ENCODE results near the gene DSP.

Gene DSP

DNA sequence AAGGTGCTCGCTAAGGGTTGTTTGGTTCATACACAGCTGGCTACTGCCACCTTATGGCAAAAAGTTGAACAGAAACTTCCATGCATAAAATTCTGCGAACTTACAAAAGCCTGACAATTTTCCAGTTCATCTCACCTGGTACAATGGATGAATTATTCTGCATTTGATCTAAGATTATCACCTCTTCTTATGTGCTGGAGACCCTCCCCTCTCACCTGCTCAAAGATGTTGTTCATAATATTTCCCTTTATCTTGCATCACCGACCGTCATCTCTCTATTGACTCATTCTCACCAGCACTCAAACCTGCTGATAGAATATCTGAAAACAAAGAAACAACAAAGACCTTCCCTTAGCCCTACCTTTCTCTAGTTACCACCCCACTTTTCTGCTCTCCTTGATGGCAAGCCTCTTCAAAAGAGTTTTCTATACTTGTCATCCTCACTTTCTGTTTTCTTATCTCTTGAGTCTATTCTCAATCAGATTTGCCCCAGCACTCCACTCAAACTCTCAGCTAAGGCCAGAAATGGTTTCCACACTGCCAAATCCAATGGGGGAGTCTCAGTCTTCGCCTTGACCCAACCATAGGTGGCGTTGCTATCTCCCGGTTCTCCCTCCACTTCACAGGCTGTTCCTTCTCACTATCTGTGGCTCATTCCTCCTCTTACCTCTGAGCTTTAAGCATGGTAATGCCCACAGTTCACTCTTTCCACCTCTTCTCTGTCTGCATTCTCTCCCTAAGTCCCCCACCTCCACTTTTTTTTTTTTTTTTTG is 74.3 kb downstream of the DSP start:
- no peak for DNase-seq

- peak; percentile 23 for DNase-seq
Measured at GRCh38 chr6:7617801-7618764, 76.6 kb downstream of the DSP start.

DNA sequence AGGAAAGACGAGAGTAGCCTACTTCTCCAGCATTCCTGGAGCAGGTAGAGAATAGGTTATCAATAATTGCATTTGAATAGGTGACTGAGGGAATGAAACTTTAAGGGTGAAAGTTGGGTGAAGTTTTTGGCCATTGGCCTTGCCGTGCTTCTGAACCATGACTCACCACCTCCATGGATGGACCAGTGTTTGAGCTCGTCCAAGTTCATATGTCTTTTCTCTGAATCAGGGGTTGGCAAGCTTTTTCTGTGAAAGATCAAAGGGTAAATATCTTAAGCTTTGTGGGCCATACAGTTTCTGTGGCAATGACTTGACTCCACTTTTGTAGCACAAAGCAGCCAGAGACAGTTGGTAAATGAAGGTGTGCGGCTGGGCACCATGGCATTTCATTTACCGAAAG is 80.3 kb downstream of the DSP start:
- DNase-seq = no peak

DNA sequence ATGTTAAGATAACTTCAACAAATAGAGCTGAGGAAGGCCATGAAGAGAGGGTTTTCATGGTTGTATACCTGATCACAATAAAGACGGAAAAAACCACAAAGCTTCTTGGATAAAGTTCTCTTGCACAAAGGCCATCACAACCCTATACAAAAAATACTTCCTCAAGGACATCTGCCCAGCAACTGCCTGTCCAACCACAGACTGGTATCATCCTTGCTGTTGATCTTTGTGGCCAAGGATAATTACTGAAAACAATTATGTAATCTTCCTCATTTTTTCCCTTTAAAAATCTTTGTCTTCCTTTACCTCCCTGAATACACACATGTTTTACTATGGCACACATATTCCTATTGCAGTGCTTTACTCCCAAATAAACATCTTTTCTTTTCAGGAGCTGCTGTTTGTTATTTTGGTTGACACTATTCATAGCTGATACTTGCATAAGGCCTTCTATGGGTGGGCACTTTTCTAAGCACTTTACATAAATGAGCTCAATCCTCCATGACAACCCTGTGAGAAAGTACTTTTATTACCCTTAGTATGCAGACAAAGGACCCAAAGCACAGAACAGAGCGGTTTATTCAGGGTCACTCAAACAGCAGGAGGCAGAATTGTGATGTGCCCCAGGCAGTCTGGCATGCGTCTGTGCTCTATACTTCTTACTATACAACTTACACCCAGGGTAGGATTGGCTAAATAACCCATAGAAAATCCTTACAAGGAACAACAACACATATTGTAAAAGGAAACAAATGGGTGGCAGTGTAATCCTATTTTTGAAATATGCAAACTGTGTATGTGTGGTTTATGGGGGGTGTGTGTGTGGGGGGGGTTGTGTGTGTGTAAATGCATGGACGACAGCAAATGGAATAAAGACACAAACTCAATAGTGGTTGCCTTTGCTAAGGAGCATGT is 83.6 kb downstream of the DSP start:
- DNase-seq = no peak

DNA sequence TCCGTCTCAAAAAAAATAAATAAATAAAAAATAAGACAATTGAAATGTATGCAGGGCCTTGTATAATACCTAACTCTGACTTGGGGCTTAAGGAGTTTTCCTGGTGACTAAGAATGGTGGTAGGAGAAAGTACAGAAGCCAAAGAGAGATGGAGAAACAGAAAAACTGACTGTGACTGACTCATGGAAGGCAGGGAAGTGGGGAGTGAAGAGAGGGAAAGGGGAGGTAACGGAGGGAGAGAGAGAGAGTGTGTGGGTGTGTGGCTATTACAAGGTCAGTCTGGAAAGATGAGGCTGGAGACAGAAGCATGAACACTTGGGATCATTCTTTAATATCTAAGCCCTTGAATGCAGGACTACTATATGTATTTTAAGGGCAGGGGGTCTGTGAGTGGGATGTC is 87.0 kb downstream of the DSP start:
- no peak for DNase-seq

GRCh38 chr6:7628909-7629308 is 87.4 kb downstream of the DSP start:
- DNase-seq = no peak

- no peak for DNase-seq
Measured at GRCh38 chr6:7629321-7629720, 87.8 kb downstream of the DSP start.

DNA sequence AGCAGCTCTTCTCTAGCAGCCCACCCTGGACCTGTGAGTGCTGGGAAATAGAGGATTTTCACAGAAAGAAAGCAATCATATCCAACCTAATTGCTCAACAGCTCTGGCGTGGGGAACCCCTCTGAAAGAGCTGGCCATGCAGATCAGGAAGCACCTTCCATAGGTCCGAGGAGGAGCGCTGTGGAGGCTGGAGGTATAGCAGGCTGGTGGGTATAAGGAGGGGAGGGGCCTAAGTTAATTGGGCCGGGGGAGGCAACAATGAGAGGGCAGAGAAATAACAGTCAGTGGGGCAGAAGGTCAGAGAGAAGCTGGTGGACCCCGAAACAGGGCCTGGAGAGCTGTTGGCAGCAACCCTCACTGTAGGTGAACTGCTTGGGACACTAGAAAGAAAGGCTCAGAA is 89.3 kb downstream of the DSP start:
- DNase-seq = no peak

- no peak for DNase-seq
Measured at GRCh38 chr6:7631466-7631865, 90.0 kb downstream of the DSP start.

- DNase-seq = no peak
Measured at GRCh38 chr6:7632501-7633290, 91.2 kb downstream of the DSP start.

DNA sequence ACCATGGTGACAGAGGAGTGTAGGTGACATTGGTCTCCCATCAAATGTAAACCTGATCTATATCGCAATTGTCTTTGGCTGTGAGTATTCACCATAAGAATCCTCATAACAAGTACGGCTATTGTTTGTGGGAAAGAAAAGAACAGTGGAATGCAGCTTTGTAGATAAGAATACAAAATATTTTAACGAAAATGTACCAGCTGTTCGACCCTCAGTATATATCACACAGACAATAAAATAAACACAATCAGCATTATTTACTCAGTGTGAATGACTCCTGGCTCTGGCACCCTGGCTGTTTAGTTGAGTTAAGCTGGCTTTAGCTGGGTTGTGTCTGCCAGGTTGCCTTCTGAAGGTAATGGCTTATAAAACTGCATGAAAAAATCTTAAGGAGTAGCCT is 91.9 kb downstream of the DSP start:
- DNase-seq = no peak

DNA sequence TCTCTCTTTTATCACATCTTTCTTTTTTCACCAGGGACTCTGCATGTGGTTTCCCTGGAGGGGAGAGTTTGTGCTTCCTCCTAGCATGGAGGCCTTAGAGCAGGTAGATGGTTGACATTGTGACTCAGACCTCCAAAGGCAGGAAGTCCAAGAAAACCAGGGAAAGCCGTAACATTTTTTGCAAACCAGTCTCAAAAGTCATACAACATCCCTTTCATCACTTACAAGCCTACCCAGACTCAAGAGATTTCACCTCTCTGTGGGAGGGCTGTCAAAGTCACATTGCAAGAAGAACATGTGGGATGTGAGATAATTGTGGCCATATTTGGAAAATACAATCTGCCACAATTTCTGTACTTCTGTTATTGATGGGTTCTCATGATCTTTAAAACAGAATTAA is 94.7 kb downstream of the DSP start:
- DNase-seq = no peak
